HEK293 (cell line): ENCODE results near the gene RFC1.
A peak's percentile ranks its signal among the peaks of the same experiment; 100 is the strongest.

Experiments
- CTCF ChIA-PET: fragments of 350-600 bp; formaldehyde crosslinking; extraction: SDS; loops from one replicate; lab custom pipeline; 2021; ENCODE audit warnings: antibody characterized with exemption; lab: Yijun Ruan, JAX
- POLR2A ChIA-PET: fragments of 300-600 bp; formaldehyde crosslinking; extraction: SDS; loops from one replicate; lab custom pipeline; 2020; ENCODE audit warnings: antibody characterized with exemption, inconsistent platforms; lab: Yijun Ruan, JAX
- H3K27ac ChIP-seq: fragments of 200-500 bp; sonication (Bioruptor generic); 2 replicates; pipeline ENCODE4 v1.5.1; 2014; ENCODE audit warnings: low read depth, low read length, control low read depth, inconsistent platforms; ENCODE audit errors: extremely low read depth
- H3K36me3 ChIP-seq, 2 experiments: fragments of 200-500 bp in 1 of 2; sonication (Bioruptor generic) in 1 of 2; 1 replicate in 1 of 2; 2 replicates in 1 of 2; pipeline ENCODE4 v1.5.1; 2014 to 2017; ENCODE audit warnings: inconsistent platforms in 2 of 2, low read length in 2 of 2; ENCODE audit not compliant: control insufficient read depth in 2 of 2, insufficient read depth in 1 of 2
- H3K4me1 ChIP-seq: fragments of 200-500 bp; sonication (Bioruptor generic); 2 replicates; pipeline ENCODE4 v1.5.1; 2014; ENCODE audit warnings: mild to moderate bottlenecking, low read length, inconsistent platforms; ENCODE audit not compliant: control insufficient read depth, insufficient read depth
- H3K4me3 ChIP-seq: 2 replicates; pipeline ENCODE4 v1.5.1; 2011; ENCODE audit warnings: low read depth, mild to moderate bottlenecking, control low read depth, low read length, moderate library complexity
- H3K9me3 ChIP-seq: fragments of 200-500 bp; sonication (Bioruptor generic); 2 replicates; pipeline ENCODE4 v1.5.1; 2014; ENCODE audit warnings: low read depth, low read length, inconsistent platforms; ENCODE audit not compliant: control insufficient read depth, insufficient read depth
- MZF1 ChIP-seq: fragments of 450-650 bp; formaldehyde crosslinking; IDR thresholded peaks from 2 replicates; pipeline ENCODE4 v1.5.1; 2017; ENCODE audit warnings: missing biosample characterization, missing genetic modification characterization, borderline replicate concordance
- SALL2 ChIP-seq: fragments of 450-650 bp; formaldehyde crosslinking; IDR thresholded peaks from 2 replicates; pipeline ENCODE4 v1.5.0; 2017; ENCODE audit warnings: missing biosample characterization, mild to moderate bottlenecking, missing genetic modification characterization, borderline replicate concordance
- TSHZ1 ChIP-seq: fragments of 450-650 bp; formaldehyde crosslinking; IDR thresholded peaks from 2 replicates; pipeline ENCODE4 v1.5.1; 2016; ENCODE audit warnings: missing biosample characterization, missing genetic modification characterization, borderline replicate concordance
- ZBTB1 ChIP-seq: fragments of 450-650 bp; formaldehyde crosslinking; IDR thresholded peaks from 2 replicates; pipeline ENCODE4 v1.5.1; 2016; ENCODE audit warnings: missing biosample characterization, missing genetic modification characterization
- ZBTB21 ChIP-seq: fragments of 450-650 bp; formaldehyde crosslinking; IDR thresholded peaks from 2 replicates; pipeline ENCODE4 v1.5.1; 2017; ENCODE audit warnings: missing biosample characterization, missing genetic modification characterization
- ZNF114 ChIP-seq: fragments of 450-650 bp; formaldehyde crosslinking; IDR thresholded peaks from 2 replicates; pipeline ENCODE4 v1.5.0; 2017; ENCODE audit warnings: missing biosample characterization, missing genetic modification characterization
- ZNF148 ChIP-seq: fragments of 450-650 bp; formaldehyde crosslinking; IDR thresholded peaks from 2 replicates; pipeline ENCODE4 v1.5.0; 2017; ENCODE audit warnings: missing biosample characterization, missing genetic modification characterization, borderline replicate concordance
- ZNF26 ChIP-seq: fragments of 450-650 bp; formaldehyde crosslinking; IDR thresholded peaks from 2 replicates; pipeline ENCODE4 v1.5.1; 2016; ENCODE audit warnings: missing biosample characterization, missing genetic modification characterization
- ZNF266 ChIP-seq: fragments of 450-650 bp; formaldehyde crosslinking; IDR thresholded peaks from 2 replicates; pipeline ENCODE4 v1.5.1; 2016; ENCODE audit warnings: missing biosample characterization, missing genetic modification characterization, low read depth
- ZNF280C ChIP-seq: fragments of 450-650 bp; formaldehyde crosslinking; IDR thresholded peaks from 2 replicates; pipeline ENCODE4 v1.5.1; 2016; ENCODE audit warnings: missing biosample characterization, missing genetic modification characterization
- ZNF416 ChIP-seq: fragments of 450-650 bp; formaldehyde crosslinking; IDR thresholded peaks from 2 replicates; pipeline ENCODE4 v1.5.1; 2016; ENCODE audit warnings: missing biosample characterization, missing genetic modification characterization
- ZNF544 ChIP-seq: fragments of 450-650 bp; formaldehyde crosslinking; IDR thresholded peaks from 2 replicates; pipeline ENCODE4 v1.5.0; 2017; ENCODE audit warnings: missing biosample characterization, missing genetic modification characterization
- ZNF624 ChIP-seq: fragments of 450-650 bp; formaldehyde crosslinking; IDR thresholded peaks from 2 replicates; pipeline ENCODE4 v1.5.1; 2017; ENCODE audit warnings: missing biosample characterization, missing genetic modification characterization
- ZNF626 ChIP-seq: fragments of 450-650 bp; sonication (Bioruptor Pico); formaldehyde crosslinking; IDR thresholded peaks from 2 replicates; pipeline ENCODE4 v1.5.1; 2018; ENCODE audit warnings: missing biosample characterization, missing genetic modification characterization, inconsistent platforms
- ZNF660 ChIP-seq: fragments of 450-650 bp; IDR thresholded peaks from 2 replicates; pipeline ENCODE4 v1.5.1; 2018; ENCODE audit warnings: missing biosample characterization, mild to moderate bottlenecking, missing genetic modification characterization

The RFC1 gene

GRCh38 chr4:39348371-39349315 is 17.5 kb downstream of the RFC1 start (continued):
- no peak for TF ChIP-seq ZNF280C (tag by site-specific recombination)

- no peak overlapping the region for H3K27ac ChIP-seq
These were observed 19.2 kb downstream of the RFC1 start for GRCh38 chr4:39346856-39347519.

GRCh38 chr4:39342731-39343130 is 23.4 kb downstream of the RFC1 start:
- Histone ChIP-seq H3K4me3 (no peak overlapping the region), H3K27ac (no peak overlapping the region), H3K9me3 (no peaks in the 10 kb centered on the region), H3K36me3 (peaks cover 0 to 15% of the 10 kb centered on the region in 2 experiments; a peak in 2 of 3 replicates), H3K4me1 (no peaks in the 10 kb centered on the region)
- TF ChIP-seq MZF1 (tag by site-specific recombination) (no peak), TSHZ1 (tag by site-specific recombination) (no peak), ZNF626 (tag by site-specific recombination) (no peak), ZNF544 (tag by site-specific recombination) (no peak), SALL2 (tag by site-specific recombination) (no peak), ZNF416 (tag by site-specific recombination) (no peak), ZNF266 (tag by site-specific recombination) (no peak), ZNF148 (tag by site-specific recombination) (no peak), ZBTB1 (tag by site-specific recombination) (no peak), ZNF624 (no peak), ZNF114 (tag by site-specific recombination) (no peak), ZBTB21 (tag by site-specific recombination) (no peak)
- POLR2A ChIA-PET = no interaction called here
- CTCF ChIA-PET = no interaction called here

More at GRCh38 chr4:39346856-39347519, 19.2 kb downstream of the RFC1 start:
- ChIA-PET CTCF (interaction anchor here (0.6 to 0.9 kb wide), 2 partner anchors 10 to 828 kb away, joined by 3 to 6 read pairs; no protein-coding TSS in a partner anchor), POLR2A (no interaction called here)
- peaks cover 7 to 35% of the 10 kb centered on the region in 2 experiments for H3K36me3 ChIP-seq
- H3K9me3 ChIP-seq = no peaks in the 10 kb centered on the region
- TF ChIP-seq ZNF26 = peak; percentile 54; the same call in 1 of the 2 replicates
- no peak for TF ChIP-seq ZNF660 (tag by site-specific recombination)
- H3K4me1 ChIP-seq = no peaks in the 10 kb centered on the region
- H3K4me3 ChIP-seq = no peak overlapping the region
